ENCODE results near the gene ADM2. TPM values are rescaled to one million over a fixed set of nuclear protein-coding genes. Genes with fewer than 3 reads are reported as not detected.

The ADM2 gene
- total RNA-seq, 1 donor from 2014 or later: 1.5 TPM

- TF ChIP-seq CTCF (IDR thresholded peaks at IDR 0.05): no peak
- Histone ChIP-seq H3K9me3 (no peaks in the 10 kb centered on the region), H3K4me3 (no peak overlapping the region), H3K4me1 (peaks cover 22% of the 10 kb centered on the region), H3K36me3 (peaks cover 36% of the 10 kb centered on the region), H3K27ac (no peak overlapping the region), H3K27me3 (ENCODE audit: low read depth) (no peaks in the 10 kb centered on the region)
- ATAC-seq: no peak
- no peak for DNase-seq
- intact Hi-C loops (cut with DNase I): no loop called here
Observed at GRCh38 chr22:50502096-50502495, 20.8 kb downstream of the ADM2 start.

- intact Hi-C loops (cut with DNase I): no loop called here
- H3K27ac ChIP-seq: no peak overlapping the region
- ATAC-seq (no peak), DNase-seq (no peak)
- H3K9me3 ChIP-seq: no peaks in the 10 kb centered on the region
- H3K4me1 ChIP-seq: peaks cover 22% of the 10 kb centered on the region
- no peak for TF ChIP-seq CTCF (IDR thresholded peaks at IDR 0.05)
- H3K4me3 ChIP-seq: no peak overlapping the region
- H3K36me3 ChIP-seq: peaks cover 36% of the 10 kb centered on the region
- no peaks in the 10 kb centered on the region for H3K27me3 ChIP-seq (ENCODE audit: low read depth)
Observed at GRCh38 chr22:50502628-50503474, 21.5 kb downstream of the ADM2 start.

GRCh38 chr22:50503475-50504145, 22.3 kb downstream of the ADM2 start:
- H3K36me3 ChIP-seq: peaks cover 36% of the 10 kb centered on the region
- no peaks in the 10 kb centered on the region for H3K27me3 ChIP-seq (ENCODE audit: low read depth)
- peaks cover 18% of the 10 kb centered on the region for H3K4me1 ChIP-seq
- TF ChIP-seq CTCF (IDR thresholded peaks at IDR 0.05): no peak
- H3K4me3 ChIP-seq: no peak overlapping the region
- no peaks in the 10 kb centered on the region for H3K9me3 ChIP-seq
- intact Hi-C loops (cut with DNase I): no loop called here
- peak; percentile 50 for DNase-seq
- ATAC-seq: no peak
- no peak overlapping the region for H3K27ac ChIP-seq

GRCh38 chr22:50504369-50505211, 23.2 kb downstream of the ADM2 start:
- intact Hi-C loops (cut with DNase I): no loop called here
- Histone ChIP-seq H3K4me1 (peaks cover 24% of the 10 kb centered on the region), H3K27me3 (ENCODE audit: low read depth) (no peaks in the 10 kb centered on the region), H3K36me3 (peaks cover 36% of the 10 kb centered on the region), H3K4me3 (no peak overlapping the region), H3K9me3 (no peaks in the 10 kb centered on the region), H3K27ac (no peak overlapping the region)
- DNase-seq (peak; percentile 52), ATAC-seq (no peak)
- no peak for TF ChIP-seq CTCF (IDR thresholded peaks at IDR 0.05)

- Histone ChIP-seq H3K36me3 (peaks cover 36% of the 10 kb centered on the region), H3K27ac (no peak overlapping the region), H3K4me3 (no peak overlapping the region), H3K4me1 (peaks cover 27% of the 10 kb centered on the region), H3K27me3 (ENCODE audit: low read depth) (no peaks in the 10 kb centered on the region), H3K9me3 (no peaks in the 10 kb centered on the region)
- ATAC-seq (no peak), DNase-seq (no peak)
- intact Hi-C loops (cut with DNase I): no loop called here
- no peak for TF ChIP-seq CTCF (IDR thresholded peaks at IDR 0.05)
Observed at GRCh38 chr22:50505276-50505775, 24.0 kb downstream of the ADM2 start.

Data from lower lobe of right lung (tissue), 2 donors.